Raji (cell line): Measurements from ENCODE around the gene THSD4.

Experiments
- POLR2A ChIP-seq: IDR thresholded peaks from 2 replicates; pipeline ENCODE4 v1.6.1; 2011; ENCODE audit warnings: low read depth, low read length, control low read depth; ENCODE audit not compliant: insufficient read depth

THSD4 gene

GRCh38 chr15:71806452-71806931 is 691.2 kb downstream of the THSD4 start:
- no peak for TF ChIP-seq POLR2A

DNA sequence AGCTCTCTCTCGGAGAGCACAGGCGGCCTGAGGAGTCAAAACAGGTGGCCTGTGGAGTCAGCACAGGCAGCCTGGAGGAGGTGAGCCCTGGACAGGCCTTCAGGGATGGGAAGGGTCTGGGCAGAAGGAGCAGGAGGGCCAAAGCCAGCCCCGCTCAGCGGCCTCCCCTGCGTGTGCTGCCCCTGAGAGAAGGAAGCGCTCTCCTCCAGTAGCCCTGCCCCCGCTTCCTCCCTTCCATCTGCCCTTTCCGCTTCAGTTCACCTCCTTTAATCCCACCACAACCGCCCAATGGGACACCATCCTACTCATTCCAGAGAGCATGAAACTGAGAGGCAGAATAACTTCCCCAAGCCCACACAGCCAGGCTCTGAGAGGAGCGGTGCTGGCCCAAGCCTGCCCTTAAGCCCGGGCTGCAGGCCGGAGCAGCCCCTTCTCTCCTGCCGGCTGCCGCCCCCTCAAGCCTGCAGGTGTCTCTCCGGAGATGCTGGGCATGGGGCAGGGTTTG is 691.9 kb downstream of the THSD4 start:
- TF ChIP-seq POLR2A = no peak

DNA sequence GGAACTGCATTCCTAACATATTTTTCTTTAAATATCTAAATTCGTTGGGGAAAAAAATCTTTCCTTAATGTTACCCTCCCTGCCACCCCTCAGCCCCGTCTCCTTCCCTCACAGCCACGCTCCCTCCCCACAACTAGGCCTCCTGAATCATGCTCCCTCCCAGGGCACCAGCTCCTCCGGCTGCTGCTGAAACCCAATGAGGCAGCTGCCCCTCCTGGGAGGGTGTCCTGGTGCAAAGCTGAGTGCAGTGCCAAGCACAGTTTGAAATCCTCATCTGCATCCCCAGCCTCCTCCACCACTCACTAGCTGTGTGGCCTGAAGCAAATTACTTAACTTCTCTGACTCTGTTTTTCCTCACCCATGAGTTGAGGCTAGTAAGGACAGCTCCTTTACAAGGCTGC is 692.4 kb downstream of the THSD4 start:
- TF ChIP-seq POLR2A = no peak

- no peak for TF ChIP-seq POLR2A
These were observed 693.2 kb downstream of the THSD4 start for GRCh38 chr15:71808311-71809020.

- TF ChIP-seq POLR2A = no peak
These were observed 694.1 kb downstream of the THSD4 start for GRCh38 chr15:71809346-71809745.

GRCh38 chr15:71810256-71811035 is 695.2 kb downstream of the THSD4 start, which contains the start of gene NR2E3:
Gene NR2E3, plus strand, starts transcription at chr15:71810554. Its CDS starts 190 bp downstream, at chr15:71810744.
- no peak for TF ChIP-seq POLR2A

DNA sequence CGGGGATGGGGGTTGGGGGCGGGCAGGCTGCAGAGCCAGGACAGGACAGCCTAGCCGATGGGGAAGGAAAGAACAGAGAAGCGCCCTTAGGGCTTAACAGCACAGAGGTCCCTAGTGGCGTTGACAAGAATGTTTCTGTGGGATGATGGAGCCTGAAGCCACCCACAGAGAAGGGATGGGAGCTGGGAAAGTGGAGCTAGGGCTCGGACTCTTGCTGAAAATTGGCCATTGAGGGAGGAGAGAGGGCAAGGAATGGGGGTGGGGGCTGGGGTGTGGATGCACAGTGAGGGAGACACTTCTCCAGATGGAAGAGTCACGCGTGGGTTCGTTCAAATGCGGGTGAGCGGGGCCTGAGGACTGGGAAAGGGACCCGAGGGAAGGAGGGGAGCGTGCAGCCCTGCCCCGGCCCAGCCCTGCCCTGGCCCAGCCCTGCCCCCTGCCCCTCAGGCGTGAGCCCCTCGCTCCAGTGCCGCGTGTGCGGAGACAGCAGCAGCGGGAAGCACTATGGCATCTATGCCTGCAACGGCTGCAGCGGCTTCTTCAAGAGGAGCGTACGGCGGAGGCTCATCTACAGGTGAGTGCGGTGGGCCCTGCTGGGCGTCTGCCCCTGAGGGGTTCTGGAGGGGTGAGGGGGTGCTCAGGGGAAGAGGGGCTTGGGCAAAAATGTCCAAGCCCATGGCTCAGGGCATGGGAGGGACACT is 695.9 kb downstream of the THSD4 start:
- no peak for TF ChIP-seq POLR2A

- TF ChIP-seq POLR2A = no peak
These were observed 696.8 kb downstream of the THSD4 start for GRCh38 chr15:71811752-71812735.

GRCh38 chr15:71812966-71813722 is 697.9 kb downstream of the THSD4 start:
- no peak for TF ChIP-seq POLR2A

DNA sequence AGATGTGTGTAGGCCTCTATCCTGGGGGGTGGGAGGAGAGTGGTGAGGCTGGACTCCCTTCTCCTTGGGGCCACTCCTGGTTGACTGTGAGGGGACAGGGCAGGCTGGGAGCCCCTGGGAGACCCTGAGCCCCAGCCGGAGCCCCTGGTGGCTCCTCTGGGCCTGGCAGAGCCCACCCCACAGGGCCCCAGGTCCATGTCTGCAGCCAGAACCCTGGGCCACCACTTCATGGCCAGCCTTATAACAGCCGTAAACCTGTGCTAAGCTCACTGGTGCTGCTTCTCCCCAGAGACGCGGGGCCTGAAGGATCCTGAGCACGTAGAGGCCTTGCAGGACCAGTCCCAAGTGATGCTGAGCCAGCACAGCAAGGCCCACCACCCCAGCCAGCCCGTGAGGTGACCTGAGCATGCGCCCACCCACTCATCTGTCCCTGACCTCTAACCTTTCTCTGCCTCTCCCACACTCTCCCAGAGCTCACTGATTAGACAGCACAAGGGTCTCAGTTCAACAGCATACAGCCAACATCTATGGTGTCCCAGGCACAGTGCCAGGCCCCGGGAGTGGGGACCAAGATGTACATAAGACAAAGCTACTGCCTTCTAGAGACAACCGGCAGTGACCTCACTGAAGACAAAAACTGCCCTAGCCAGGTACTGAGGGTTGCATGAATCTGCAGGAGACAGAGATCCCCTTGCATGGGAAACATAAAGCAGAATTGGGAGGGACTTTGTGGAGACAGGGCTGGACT is 698.6 kb downstream of the THSD4 start:
- no peak for TF ChIP-seq POLR2A

DNA sequence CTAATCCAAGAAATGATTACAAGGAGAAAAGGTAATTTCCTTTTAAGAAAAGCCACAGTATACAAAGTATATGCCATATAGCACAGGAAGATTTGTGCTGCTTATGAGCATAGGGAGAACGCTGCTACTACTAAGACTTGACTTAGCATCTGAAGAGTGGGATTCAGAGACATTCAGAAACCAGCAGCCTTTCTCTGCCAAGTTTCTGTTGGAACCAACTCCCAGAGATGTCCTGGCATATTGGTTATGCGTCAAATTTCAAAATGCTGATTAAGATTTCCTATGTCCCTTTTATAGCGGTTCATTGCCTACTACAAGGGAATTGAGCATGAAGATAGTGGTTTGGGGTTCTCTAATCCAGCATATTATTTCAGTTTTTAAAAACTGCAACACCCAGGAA is 700.0 kb downstream of the THSD4 start:
- TF ChIP-seq POLR2A = no peak

- TF ChIP-seq POLR2A = no peak
These were observed 702.1 kb downstream of the THSD4 start for GRCh38 chr15:71817351-71817750.

DNA sequence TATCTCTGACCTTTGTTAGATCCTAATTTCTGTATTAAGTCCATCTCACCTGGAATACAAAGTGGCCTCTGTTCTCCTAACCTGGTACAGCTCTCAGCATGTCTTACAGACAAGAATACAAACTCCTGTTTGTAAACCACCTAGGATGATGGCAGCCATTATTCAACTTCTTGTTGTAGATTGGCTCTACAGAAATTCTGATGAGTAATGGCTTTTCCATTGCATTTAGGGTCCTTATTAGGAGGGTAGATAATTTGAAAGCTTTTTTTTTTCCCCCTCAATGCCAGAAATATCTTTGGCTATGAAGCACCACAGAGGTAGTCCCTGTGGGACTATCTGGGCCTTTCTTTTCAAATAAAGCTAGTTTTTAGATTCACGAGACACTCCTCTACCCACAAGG is 704.9 kb downstream of the THSD4 start:
- TF ChIP-seq POLR2A = no peak
